ENCODE data around the gene GLIPR2.

The GLIPR2 gene

DNA sequence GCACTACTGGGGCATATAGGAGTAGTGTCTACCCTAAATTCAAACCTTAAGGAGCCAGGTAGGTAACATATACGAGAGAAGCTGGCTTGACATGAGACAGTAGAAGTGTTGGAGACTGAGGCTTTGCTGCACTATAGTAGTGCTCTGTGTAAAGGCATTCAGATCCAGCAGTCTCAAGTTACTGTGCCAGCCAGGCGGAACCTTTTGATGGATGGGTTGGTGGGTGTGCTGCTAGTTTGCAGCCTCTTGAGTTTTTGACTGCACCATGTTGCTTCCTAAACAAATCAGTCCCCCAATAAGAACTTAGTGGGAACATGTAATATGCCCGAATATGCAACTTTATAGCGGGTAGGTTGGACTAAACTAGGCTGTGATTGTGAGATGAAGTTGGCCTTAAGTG lies 55.7 kb downstream of the GLIPR2 start:
- no peak for DNase-seq (ENCODE audit: low read depth in 2 of 2)

DNA sequence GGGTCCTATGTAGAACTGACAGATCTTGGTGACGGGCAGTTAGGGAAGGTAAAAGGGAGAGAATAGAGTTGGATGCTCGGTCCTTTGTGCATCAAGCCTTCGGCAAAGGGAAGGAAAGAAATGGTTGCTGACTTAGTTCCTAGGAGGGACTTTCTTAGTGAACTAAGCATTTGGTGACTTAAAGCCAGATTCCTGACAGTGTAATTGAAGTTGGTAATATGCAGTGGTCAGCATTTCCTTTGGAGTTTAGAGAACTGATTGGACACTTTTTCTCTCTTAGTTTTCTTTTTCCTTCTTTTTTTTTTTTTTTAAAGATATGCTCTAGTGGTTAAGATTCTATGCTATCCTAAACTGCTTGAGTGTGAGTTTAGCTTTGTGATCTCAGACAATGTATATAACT lies 56.5 kb downstream of the GLIPR2 start:
- no peak for DNase-seq (ENCODE audit: low read depth in 2 of 2)

DNA sequence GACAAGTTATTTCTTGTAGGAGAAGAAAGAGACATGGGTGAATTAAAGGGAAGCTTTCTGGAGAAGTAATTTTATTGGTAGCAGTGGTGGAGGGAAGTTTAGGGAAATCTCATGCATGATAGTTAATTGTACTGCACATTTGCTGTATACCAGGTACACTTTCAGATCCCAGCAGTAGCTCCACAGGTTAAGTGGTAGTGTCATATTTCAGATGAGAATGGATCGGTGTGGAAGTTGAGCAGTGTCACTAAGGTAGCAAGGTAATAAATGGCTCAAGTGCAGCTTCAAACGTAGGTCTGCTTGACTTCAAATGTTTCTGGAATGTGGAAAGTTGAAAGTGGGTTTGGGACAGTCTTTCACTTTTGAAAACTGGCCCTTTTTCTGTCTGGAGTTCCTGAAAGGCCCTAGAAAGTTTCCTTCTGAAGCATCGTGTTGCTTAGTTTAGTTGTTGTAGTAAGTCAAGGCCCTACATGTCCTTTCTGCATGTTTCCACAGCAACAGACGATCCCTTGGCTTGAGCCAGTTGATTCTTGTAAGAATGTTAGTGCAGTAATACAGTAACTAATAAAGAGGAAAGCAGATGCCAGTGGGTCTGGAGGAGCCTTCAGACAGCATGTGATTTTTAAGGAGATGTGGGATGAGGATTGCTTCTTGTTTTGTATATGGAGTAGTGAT lies 57.9 kb downstream of the GLIPR2 start:
- no peak for DNase-seq (ENCODE audit: low read depth in 2 of 2)

DNA sequence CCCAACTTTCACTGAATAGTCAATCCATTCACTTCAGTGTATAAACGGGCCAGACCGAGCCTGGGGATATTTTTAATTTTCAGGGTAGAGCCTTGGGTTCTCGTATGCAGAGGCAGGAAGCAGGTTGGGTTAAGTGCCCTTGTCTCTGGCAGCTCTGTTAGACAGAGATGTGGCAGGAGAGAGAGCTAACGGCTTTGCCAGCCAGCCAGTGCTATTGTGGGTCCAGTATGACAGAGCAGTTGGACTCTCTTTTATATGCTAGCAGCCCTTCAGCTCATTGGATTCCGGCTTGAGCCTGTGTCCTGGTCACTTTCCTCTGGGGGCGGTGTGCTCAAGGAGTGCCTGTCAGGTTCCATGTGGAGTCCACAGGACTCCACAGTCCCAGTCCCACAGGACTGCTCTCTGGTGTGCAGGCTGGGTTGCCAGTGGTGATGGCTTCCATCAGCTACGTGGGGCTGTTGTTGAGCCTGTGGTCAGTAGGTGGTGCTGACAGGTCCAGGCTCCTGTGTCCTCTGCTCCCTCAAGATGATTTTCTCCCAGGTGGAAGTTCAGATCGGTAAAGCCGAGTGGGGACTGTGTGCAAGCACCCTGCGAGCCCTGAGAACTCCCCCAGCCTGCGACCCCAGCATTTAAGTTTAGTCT lies 68.5 kb downstream of the GLIPR2 start:
- DNase-seq (ENCODE audit: low read depth in 2 of 2), result no peak

DNA sequence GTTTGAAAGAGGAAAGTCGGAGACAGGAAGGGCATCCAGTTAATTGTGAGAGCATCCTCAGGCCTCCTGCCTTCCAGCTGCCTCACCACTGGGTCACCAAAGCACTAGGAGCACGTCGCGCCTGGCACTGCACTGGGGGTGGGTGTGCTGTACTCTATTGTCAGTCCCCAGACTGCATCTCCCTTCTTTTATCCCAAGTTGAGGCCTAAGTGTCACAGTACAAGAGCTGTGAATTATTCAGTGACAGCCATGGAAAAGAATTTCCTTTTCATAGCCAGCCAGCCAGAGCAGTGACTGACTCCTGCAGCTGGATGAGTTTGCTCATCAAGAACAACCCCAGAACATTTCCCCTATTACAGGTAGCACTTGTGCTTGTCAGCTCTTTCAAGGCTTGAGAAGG lies 70.5 kb downstream of the GLIPR2 start:
- no peak for DNase-seq (ENCODE audit: low read depth in 2 of 2)

- DNase-seq (ENCODE audit: low read depth in 2 of 2), result no peak
These were observed 71.0 kb downstream of the GLIPR2 start for GRCh38 chr9:36207546-36208012.

- DNase-seq (ENCODE audit: low read depth in 2 of 2), result no peak
These were observed 72.2 kb downstream of the GLIPR2 start for GRCh38 chr9:36208521-36209253.

DNA sequence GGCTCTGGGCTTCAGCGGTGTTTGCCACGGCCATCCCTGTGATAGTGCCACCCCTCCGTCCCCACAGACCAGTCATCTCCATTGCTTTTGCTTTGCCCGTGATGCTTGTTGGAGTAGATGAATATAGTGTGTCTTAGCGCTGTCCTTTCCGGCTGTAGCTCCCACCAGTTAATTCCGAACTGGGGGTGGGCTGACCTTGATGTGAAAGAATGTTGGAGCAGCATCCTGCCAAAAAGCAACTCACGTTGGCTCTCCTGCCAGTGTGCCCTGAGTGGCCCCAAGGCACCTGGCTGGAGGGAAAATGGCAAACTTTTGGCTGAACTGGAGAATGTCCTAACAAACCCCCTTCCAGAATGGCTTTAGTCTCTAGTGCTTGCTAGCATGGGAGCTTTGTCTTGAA lies 74.2 kb downstream of the GLIPR2 start:
- no peak for DNase-seq (ENCODE audit: low read depth in 2 of 2)

GRCh38 chr9:36211510-36211909 lies 75.0 kb downstream of the GLIPR2 start:
- DNase-seq (ENCODE audit: low read depth in 2 of 2), result no peak

DNA sequence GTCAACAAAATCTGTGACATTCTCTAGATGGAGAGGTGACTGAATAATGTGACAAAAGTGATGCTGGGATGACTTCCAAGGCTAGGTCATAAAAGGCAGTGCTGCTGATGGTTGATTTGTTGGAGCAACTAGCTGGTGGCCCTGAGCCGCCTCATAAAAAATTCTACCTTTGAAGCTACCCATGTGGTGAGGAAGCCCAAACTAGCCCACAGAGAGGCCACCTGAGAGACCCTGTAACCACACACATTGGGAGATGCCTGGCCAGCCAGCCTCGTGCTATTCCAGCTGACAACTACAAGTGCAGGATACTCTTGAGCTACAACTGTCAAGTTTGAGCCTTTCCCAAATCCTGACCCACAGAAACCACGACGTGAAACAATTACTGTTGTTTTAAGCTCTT lies 76.9 kb downstream of the GLIPR2 start:
- DNase-seq (ENCODE audit: low read depth in 2 of 2), result no peak

Data from stimulated activated CD4-positive, alpha-beta T cell treated with anti-CD3 and anti-CD28 coated beads, Interleukin-15, amount 100 ng/mL, for 48 hours (primary cell).